Activated CD4-positive, alpha-beta T cell treated with anti-CD3 and anti-CD28 coated beads, Interleukin-2, Interleukin-6, amounts not matched to agents 100 ng/mL and 50 ng/mL, durations not matched to agents 16 hours and 8 hours (primary cell): ENCODE results near the gene IER5.
A peak's percentile ranks its signal among the peaks of the same experiment; 100 is the strongest.

Experiments
- DNase-seq: peaks from one replicate; pipeline ENCODE4 v3.0.0-alpha.2; 2020

The IER5 gene

DNA sequence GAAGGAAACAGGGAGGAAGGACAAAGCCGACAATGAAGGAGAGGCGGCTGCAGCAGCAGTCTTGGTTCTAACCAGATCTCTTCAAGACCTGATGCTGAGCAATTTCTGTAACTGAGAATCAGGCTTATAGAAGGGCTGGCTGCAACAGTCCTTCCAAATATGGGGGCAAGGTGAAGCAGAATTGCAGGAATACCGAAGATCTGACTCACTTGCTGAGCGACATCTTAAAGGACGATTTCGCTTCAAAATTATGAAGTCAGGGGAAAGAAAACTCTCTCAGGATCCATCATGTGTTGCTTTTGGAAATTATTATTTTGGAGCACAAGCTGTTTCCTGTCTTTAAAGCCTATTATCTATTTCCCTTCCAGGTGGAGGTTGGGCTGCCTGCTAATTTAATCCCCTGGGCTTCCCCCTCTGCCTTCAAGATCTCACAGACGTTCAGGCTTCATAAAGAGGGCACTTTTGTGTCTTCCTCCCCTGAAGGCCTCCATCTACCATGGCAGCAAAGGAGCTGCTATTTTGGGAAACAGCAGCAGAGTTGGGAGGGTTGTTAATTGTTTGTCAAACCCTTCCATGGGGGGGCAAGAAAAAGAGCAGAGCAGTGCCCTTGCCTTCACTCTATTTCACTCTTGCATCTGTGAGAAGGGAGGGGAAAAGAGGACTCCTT is 10.8 kb upstream of the IER5 start:
- DNase-seq, result no peak

DNA sequence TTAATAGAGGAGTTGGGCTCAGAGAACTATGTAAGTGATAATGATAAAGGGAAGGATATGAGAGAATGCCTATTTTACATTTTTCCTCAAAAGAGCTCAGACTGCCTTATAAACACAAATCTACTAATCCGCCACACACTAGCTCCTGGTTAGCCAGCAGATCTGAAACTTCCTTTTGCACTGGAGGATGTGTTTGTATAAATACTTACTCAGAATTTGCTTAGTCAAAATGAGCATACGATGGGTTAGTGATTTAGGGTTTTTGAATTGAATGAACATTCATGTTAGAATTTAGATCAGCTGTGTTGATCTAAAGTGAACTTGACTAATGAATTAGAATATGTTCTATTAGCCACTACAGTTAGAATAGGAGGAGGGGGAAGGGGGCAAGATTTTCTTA is 9.1 kb upstream of the IER5 start:
- DNase-seq, result peak; percentile 73

DNA sequence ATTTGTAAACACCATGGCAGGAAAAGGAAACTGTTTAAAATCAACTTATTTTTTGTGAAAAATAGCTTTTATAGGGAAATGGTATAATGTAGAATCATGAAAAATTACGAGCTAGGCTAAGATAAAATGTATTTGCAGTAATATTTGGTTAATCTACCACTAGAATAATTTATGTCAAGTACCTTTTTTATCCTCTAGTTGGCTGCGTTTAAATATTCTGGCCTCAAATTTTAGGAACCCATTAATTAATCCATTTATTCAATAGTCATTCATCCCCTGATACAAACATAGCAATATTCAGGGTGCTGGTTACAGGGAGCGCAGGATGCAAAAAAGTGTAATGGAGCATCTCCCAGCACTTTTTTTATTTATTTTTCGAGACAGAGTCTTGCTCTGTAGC is 8.6 kb upstream of the IER5 start:
- DNase-seq, result no peak

DNA sequence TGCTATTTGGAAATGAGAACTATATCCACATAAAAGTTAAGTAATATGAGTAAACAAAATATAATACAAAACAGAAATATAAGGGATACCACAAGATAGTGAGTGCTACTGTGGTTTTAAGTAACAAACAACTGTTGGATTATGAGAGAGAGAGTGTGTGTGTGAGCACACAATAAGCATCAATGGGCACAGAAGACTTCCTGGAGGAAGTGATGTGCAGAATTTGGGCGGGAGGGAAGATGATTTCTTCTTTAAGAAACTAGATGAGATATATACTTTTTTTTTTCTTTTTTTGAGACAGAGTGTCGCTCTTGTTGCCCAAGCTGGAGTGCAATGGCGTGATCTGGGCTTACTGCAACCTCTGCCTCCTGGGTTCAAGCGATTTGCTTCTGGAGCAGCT is 7.9 kb upstream of the IER5 start:
- no peak for DNase-seq

DNA sequence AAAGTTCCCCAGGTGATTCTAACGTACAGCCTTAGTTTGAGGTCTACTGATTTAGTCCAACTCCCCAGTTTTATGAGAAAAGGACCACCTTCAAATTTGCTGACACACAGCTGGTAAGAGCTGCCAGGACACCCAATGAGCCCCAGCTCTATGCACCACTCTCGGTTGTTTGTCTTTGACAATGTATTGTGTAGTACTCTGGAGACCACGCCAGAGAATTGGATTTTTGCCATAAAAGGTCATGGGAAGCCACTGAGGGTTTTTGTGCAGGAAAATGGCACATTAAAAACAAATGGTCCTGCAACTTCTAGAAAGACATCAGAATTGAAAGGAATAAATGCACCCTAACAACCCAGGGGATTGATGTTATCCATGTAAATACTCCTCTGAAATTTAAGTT is 7.1 kb upstream of the IER5 start:
- DNase-seq, result no peak

DNA sequence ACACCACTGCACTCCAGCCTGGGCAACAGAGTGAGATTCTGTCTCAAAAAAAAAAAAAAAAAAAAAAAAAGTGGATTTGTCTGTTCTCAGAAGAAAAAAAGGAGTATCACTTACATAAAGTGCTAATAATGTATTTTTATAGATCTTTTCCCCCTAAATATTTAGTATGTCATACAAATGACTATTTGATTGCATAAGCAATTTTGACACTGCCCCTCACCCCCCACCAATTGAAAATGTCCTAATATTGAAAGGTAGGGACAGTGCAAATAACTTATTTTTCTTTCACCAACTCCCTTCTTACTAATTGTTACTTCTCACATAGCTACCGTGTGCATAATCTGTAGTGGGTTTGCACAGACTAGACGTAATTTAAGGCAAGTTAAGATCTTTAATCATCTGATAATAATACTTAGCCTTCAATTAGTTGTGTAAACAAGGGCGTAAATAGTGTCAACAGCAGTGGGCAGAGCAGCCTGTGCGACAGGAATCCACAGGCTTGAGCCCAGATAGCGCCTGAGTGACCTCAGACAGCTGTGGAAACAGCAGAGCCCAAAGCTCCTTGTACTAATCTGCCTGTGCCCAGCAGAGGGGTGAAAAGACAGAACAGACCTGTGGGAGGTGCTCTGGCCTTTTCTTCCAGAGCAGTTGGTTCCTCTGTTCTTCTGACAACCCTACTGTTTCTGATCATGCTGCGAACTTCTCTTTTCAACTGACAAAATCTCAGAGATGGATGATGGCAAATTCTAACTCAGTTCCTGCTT is 4.5 kb upstream of the IER5 start:
- DNase-seq, result peak; percentile 66

DNA sequence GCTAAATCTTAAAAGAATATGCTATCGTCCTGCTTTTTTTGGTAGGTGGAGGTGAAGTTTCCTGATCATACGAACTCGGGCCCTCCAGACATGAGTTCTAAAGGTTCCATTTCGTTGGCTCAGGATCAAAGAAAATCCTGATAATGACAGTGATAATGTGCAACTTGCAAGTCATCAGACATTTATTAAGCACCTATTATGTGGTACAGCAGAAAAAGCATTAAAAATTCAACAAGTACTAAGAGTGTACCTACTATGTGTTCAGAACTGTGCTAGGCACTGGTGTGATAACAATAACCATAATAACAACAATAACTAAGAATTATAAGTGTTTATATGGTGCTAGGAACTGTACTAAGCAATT is 3.9 kb upstream of the IER5 start:
- DNase-seq, result no peak

DNA sequence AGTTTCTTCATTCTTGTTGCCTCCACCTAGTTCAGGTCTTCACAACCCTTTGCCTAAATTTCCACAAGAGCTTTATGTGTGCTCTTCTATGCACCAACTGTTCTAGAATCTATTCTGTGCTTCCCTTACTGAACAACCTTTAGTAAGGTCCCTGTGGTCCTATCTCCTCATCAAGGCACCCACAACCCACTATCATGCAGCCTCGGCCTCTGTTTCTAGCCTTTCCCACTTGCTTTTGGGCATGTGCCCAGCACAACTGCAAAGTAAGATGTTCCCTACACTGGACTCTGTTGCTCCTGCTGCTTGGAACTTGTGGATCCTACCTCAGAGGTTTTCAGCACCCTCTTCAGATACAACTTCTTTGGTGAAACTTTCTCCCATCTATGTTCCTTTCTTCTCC is 2.4 kb upstream of the IER5 start:
- no peak for DNase-seq

DNA sequence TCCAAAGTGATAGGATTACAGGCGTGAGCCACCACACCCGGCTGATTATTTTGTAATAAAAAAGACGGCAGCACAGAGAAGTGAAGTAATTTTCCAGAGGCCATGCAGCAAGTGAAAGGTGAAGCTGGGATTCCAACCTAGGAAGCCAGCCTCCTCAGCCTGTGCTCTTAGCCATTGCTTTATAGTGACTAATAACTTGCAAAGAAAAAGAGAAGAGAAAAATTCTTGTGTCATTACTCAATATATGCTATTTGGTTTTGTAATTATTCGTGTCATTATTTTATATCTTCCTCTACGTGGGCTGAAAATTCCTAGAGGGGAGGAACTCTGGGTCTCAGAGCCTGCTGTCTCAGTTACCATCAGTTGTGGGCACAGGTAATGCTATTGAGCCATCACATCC is 1.6 kb upstream of the IER5 start:
- DNase-seq, result no peak

DNA sequence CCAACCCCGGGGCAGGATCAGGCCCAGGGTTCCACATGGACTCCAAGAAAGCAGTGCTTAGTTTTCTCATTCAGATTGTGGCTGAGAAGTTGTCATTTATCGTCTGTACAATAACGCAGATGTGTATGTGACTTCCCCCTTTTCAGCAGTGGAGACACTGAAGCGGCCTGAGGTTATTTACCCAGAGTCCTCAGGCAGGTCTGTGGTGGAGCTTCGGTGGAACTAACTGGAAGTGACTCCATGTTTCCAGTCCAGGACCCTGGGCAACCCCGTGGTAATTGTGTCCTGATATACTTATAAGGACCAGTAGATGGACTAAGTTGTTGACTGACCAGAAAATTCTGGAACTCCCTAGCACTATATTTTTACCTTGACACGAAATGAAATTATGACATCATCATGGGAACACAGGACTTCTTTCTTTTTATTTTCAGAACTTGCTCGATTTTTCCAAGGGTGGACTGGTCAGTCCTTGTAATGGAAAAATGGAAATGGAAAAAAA is 1.0 kb upstream of the IER5 start:
- peak; percentile 29 for DNase-seq

DNA sequence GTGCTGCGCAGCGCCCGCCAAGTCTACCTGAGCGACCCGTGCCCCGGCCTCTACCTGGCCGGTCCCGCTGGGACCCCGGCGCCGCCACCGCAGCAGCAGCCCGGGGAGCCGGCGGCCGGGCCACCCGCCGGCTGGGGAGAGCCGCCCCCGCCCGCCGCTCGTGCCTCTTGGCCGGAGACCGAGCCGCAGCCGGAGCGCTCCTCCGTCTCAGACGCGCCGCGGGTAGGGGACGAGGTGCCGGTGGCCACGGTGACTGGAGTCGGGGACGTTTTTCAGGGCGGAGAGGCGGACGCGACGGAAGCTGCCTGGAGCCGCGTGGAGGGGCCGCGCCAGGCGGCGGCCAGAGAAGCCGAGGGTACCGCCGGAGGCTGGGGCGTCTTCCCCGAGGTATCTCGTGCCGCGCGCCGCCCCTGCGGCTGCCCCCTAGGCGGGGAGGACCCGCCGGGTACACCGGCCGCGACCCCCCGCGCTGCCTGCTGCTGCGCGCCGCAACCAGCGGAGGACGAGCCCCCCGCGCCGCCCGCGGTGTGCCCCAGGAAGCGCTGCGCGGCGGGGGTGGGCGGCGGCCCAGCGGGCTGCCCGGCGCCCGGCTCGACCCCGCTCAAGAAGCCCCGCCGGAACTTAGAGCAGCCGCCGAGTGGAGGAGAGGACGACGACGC is 646 bp downstream of the IER5 start:
- DNase-seq, result peak; percentile 41

DNA sequence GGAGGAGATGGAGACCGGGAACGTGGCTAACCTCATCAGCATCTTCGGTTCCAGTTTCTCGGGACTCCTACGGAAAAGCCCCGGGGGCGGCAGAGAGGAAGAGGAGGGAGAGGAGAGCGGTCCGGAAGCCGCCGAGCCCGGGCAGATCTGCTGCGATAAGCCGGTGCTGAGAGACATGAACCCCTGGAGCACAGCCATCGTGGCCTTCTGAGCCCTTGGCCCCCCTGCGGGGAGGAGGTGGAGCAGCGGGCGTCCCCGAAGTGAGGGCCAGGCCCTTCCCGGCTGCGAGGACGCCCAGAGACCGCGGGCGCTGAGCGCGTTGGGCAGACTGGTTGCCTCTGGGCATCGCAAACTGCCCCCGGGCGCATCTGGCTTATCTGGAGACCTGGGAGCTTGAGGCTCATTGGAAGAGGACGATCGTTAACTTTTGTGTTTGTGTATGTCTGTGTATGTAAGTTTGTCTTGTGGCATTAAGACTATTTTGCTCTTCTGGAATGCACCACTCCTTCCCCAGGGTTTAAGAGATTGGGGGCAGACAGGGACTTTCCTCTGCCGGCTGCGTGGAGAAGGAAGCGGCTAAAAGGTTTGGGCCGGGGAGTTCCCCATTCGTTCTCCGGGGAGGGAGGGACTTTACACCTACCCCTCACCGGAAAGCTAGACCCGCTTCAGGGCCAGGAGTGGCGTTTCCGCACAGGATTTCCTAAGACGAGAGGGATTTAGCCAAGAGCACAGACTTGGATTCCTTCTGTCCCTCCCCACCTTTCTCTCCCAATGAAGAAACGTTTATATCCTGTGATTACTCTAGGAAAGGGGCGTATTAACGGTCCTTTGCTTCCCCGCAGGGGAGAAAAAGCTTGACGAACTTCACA is 1.4 kb downstream of the IER5 start:
- peak; percentile 85 for DNase-seq

DNA sequence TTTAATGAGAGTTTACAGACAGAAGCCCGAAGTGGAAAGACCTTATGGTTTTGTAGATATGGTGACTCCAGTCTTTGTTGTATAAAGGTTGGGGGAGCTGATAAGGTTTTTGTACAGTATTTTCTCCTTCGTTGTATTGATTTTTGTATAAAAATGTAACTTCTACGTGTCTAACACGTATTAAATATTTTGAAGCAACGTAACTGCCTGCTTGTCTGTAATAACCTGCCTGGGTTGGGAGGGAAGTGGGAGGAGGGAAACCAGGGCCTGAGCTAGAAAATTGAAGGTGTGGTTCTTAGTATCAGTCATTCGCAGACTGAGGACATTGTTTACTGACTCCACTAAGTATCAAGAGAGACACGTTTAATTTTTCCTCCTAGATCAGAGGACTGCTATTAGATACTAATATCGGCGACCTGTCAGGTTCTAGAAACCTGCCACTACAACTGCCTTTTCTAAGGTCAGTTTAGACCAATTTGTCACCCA is 2.2 kb downstream of the IER5 start:
- peak; percentile 81 for DNase-seq

DNA sequence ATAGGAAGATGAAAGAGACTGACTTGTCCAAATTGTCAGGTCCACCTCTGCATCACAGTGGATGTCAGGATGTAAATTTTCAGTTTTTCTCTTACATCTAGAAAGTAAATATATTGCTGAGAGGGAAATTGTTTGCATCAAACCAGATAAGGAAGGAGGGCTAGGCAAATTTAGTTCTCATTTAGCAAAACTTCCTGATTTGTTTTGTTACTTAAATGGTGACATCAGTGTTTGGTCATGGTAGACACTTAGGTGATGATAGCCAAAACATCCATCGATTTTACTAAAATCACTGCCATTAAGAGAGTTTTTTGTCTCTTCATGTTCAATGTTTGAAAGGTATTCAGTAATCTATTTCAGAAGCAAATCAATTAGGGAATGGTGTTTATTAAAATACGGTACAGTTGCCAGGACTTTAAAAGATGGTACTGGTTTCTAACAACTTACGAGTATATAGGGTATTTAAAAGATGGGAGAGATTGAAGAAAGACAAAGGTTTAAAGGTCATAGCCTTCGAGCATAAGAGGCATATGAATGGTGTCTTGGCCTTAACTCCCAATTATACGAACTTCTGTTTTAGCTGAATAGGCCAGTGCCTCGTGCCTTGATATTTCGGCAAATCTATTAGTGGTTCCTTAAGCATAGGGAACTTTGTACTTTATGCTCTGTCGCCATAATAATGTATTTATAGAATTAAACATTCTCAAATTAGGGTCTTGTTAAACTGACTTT is 3.0 kb downstream of the IER5 start:
- no peak for DNase-seq

DNA sequence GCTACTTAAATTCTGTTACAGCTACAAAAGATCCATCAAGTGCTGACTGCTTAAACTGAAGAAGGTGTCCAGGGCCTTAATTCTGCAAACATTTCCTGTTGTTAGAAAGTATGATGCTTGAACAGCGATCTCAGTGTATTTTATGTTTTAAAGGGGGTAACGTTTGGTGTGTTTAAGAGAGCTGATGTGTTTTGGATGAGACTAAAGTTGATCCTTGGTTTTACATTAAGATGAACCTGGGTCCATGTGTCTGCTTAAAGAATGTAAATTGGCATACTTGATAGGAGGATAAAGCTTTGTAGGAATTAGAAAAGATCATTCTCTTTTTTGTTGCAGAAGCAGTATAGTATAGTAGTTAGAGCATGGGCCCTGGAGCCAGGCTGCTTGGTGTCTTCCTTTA is 3.6 kb downstream of the IER5 start:
- DNase-seq, result no peak

DNA sequence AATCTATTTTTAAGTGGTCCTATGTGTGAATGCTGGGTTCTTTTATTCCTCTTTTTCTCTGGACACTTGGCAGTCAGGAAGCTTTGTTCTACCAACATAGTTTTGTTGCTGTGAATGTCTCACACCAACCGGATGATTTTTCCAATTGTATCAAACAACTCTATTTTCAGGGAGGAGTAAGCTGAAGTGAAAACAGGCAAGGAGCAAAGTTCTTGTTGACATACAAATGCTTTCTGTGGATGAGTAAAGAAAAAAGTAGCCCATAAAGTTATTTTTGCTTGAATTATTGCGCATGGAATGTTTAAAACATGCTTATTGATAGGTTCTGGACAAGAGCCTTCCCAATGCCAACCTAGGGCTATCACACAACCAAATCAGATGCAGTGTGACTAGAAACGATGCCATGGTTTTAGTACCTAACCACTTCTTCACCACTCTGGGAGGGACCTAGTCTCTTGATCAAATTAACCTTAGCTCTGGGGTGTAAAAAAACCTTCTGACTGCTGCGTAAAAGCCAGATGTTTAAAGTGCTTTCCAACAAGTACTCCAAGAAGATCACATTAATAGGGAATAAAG is 4.5 kb downstream of the IER5 start:
- no peak for DNase-seq

DNA sequence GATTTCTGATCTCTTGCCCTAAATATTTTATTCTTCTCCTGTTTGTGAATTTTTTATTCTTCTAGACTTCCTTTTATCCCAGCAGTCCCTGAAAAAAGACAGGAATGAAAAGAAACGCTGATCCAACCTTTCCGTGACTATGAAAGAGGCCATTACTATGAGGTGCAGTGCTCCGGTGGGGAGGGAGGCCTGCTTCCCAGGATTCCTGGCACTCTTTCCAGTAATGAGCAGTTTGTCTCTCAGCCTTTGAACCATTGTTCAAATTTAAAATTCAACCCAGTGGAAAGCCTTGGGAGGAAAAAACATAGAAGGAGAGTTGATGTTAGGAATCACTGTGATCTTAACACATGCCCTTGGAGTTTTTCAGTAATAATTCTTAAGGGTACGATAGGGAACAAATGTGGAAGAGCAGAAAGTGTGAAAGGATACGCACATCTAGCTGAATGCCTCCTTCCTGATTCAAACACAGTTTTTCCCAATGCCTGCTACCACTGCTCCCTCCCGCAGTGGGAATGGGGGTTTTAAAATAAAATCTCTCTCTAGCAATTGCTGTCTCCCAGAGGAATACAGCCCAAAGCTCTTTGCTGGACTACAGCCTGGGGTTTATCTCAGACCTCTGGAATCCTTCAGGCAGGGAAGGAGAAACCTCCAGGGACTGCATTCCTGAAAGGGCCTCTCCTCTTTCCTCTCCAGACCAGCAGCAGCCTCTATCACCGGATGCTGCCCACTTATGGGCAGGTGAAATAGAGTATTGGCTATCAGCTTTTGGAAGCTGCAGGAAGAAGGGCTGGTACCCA is 6.1 kb downstream of the IER5 start:
- no peak for DNase-seq

DNA sequence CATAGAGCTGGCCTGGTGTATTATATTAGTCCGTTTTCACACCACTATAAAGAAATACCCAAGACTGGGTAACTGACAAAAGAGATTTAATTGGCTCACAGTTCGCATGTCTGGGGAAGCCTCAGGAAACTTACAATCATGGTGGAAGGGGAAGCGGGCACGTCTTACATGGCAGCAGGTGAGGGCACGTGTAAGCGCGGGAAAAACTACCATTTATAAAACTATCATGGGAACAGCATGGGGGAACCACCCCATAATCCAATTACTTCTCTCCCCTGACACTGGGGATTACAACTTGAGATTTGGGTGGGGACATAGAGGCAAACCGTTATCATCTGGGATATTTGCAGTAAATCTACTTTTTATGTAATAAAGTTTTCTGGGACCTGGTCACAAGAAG is 6.8 kb downstream of the IER5 start:
- no peak for DNase-seq

DNA sequence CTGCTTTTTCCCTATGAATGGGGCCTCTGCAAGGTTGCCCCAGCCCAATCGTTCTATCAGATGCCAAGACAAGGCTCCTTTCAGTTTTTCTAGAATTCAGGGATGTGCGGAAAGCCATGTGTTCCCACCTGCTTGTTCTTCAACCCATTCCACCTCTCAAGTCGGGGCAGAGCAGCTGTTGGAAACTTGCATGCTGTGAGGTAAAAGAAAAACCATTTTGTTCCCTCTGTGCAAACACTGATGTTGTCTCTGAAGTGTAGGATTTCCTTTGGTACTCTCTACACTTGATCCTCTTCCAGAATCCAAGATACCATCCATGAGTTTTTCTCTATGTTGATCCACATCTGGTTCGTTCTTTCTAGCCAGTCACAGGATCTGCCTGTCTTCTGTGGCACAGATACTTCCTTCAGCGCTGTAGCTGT is 7.3 kb downstream of the IER5 start:
- DNase-seq, result no peak

DNA sequence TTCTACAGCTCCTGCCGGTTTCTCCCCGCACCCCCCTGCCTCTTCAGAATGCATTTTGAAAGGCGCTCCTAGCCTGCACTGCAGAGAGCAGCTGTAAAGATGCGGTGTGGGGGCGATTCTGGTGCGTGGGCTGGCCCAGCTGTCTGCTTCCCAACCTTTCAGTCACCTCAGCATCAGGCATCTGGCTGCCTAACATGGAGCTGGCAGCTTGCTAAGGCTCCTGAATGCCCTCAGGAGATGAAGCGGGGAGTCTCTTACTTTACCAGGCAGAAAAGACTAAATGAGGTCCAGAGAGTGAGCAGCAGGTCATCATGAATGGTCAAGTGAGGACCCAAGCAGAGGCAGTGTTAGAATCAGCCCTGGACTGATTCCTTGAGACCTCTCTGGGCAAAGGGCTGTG is 8.7 kb downstream of the IER5 start:
- no peak for DNase-seq
